ENCODE data around the gene RIPPLY2. TPM values are rescaled to one million over a fixed set of nuclear protein-coding genes. Genes with fewer than 3 reads are reported as not detected.
"Not testable (repeated sequence)": the region's sequence is repeated elsewhere in the genome, so short reads cannot be mapped to it uniquely, and the experiment has no call there.

RIPPLY2 gene
- total RNA-seq, 1 donor from 2014 or later: not detected

GRCh38 chr6:83891586-83891985 is 38.4 kb downstream of the RIPPLY2 start:
- H3K4me3 Mint-ChIP-seq (ENCODE audit: low read depth): no peak overlapping the region
- DNase-seq (ENCODE audit: low spot score): no peak

GRCh38 chr6:83893024-83893423 is 39.9 kb downstream of the RIPPLY2 start:
- Mint-ChIP-seq H3K36me3 (ENCODE audit: low read depth) (peaks cover 16% of the 10 kb centered on the region), H3K4me1 (ENCODE audit: low read depth) (no peaks in the 10 kb centered on the region), H3K9me3 (peaks cover 8% of the 10 kb centered on the region), H3K4me3 (ENCODE audit: low read depth) (no peak overlapping the region), H3K27me3 (ENCODE audit: low read depth) (no peaks in the 10 kb centered on the region), H3K27ac (no peak overlapping the region)
- intact Hi-C loops (cut with micrococcal nuclease): no loop called here
- DNase-seq (ENCODE audit: low spot score): no peak

More at GRCh38 chr6:83891586-83891985, 38.4 kb downstream of the RIPPLY2 start:
- no peaks in the 10 kb centered on the region for H3K4me1 Mint-ChIP-seq (ENCODE audit: low read depth)
- peaks cover 8% of the 10 kb centered on the region for H3K9me3 Mint-ChIP-seq
- no peak overlapping the region for H3K27ac Mint-ChIP-seq
- no peaks in the 10 kb centered on the region for H3K27me3 Mint-ChIP-seq (ENCODE audit: low read depth)
- intact Hi-C loops (cut with micrococcal nuclease): no loop called here
- peaks cover 16% of the 10 kb centered on the region for H3K36me3 Mint-ChIP-seq (ENCODE audit: low read depth)

- Mint-ChIP-seq H3K9me3 (peaks cover 17% of the 10 kb centered on the region), H3K36me3 (ENCODE audit: low read depth) (peaks cover 12% of the 10 kb centered on the region)
- H3K27ac Mint-ChIP-seq; H3K27me3 Mint-ChIP-seq (ENCODE audit: low read depth); H3K4me3 Mint-ChIP-seq (ENCODE audit: low read depth); H3K4me1 Mint-ChIP-seq (ENCODE audit: low read depth); intact Hi-C loops (cut with micrococcal nuclease); DNase-seq (ENCODE audit: low spot score): not testable (repeated sequence)
These were observed 43.9 kb downstream of the RIPPLY2 start for GRCh38 chr6:83897094-83897493.

- intact Hi-C loops (cut with micrococcal nuclease): no loop called here
- Mint-ChIP-seq H3K36me3 (ENCODE audit: low read depth) (peaks cover 12% of the 10 kb centered on the region), H3K27me3 (ENCODE audit: low read depth) (no peaks in the 10 kb centered on the region), H3K27ac (no peak overlapping the region), H3K4me3 (ENCODE audit: low read depth) (no peak overlapping the region), H3K4me1 (ENCODE audit: low read depth) (no peaks in the 10 kb centered on the region), H3K9me3 (peaks cover 38% of the 10 kb centered on the region)
- DNase-seq (ENCODE audit: low spot score): no peak
These were observed 48.5 kb downstream of the RIPPLY2 start for GRCh38 chr6:83901624-83902023.

- Mint-ChIP-seq H3K27ac (no peak overlapping the region), H3K36me3 (ENCODE audit: low read depth) (peaks cover 21% of the 10 kb centered on the region)
- intact Hi-C loops (cut with micrococcal nuclease): no loop called here
These were observed 51.2 kb downstream of the RIPPLY2 start for GRCh38 chr6:83904395-83904794.

GRCh38 chr6:83905648-83906047 is 52.5 kb downstream of the RIPPLY2 start:
- Mint-ChIP-seq H3K4me3 (ENCODE audit: low read depth) (no peak overlapping the region), H3K27ac (no peak overlapping the region), H3K27me3 (ENCODE audit: low read depth) (no peaks in the 10 kb centered on the region), H3K36me3 (ENCODE audit: low read depth) (peaks cover 28% of the 10 kb centered on the region), H3K4me1 (ENCODE audit: low read depth) (peaks cover 9% of the 10 kb centered on the region), H3K9me3 (peaks cover 44% of the 10 kb centered on the region)
- DNase-seq (ENCODE audit: low spot score): no peak
- intact Hi-C loops (cut with micrococcal nuclease): no loop called here

More at GRCh38 chr6:83904395-83904794, 51.2 kb downstream of the RIPPLY2 start:
- no peaks in the 10 kb centered on the region for H3K27me3 Mint-ChIP-seq (ENCODE audit: low read depth)
- DNase-seq (ENCODE audit: low spot score): no peak
- no peak overlapping the region for H3K4me3 Mint-ChIP-seq (ENCODE audit: low read depth)
- peaks cover 44% of the 10 kb centered on the region for H3K9me3 Mint-ChIP-seq
- H3K4me1 Mint-ChIP-seq (ENCODE audit: low read depth): peaks cover 4% of the 10 kb centered on the region

Other genes starting within 250 kb of the RIPPLY2 start
- gene SNAP91, start 144.3 kb upstream of the RIPPLY2 start, total RNA-seq: not detected in 2 replicates
- 28.9 and 29.9 TPM in 2 replicates for gene CYB5R4, start 6.3 kb downstream of the RIPPLY2 start, total RNA-seq
- 0.07 TPM in 1 of 2 replicates, not detected in the other for gene MRAP2, start 180.4 kb downstream of the RIPPLY2 start, total RNA-seq

All from activated T-helper 2 cell treated with anti-CD3 and anti-CD28 coated beads, Interferon-gamma antibody, Interleukin-2, Interleukin-4, amounts not matched to agents 10 μg/mL and 5 μg/mL and 100 μg/mL, durations not matched to agents 14 hours and 24 hours and 36 hours (primary cell).